HepG2 (cell line): Measurements from ENCODE around the gene PRICKLE2. TPM values are rescaled to one million over a fixed set of nuclear protein-coding genes. Genes with fewer than 3 reads are reported as not detected.

ENCODE experiments used
- ATAC-seq: fragments of 200-7000 bp; cut with Tn5 transposase; 3 replicates; pipeline ENCODE4 v1.9.1; 2020; ENCODE audit warnings: mild to moderate bottlenecking, moderate library complexity
- BruUV-seq: library from RNA; stranded (reverse); fragments of 400-500 nt; replicated peaks from 2 replicates; lab custom pipeline; 2021; lab: Mats Ljungman, UMichigan
- CTCF ChIA-PET: fragments of 300-600 bp; formaldehyde crosslinking; extraction: SDS; loops from one replicate; lab custom pipeline; 2021; ENCODE audit warnings: low total read pairs, inconsistent platforms, low intra/inter-chr PET ratio; lab: Yijun Ruan, JAX
- POLR2A ChIA-PET: fragments of 350-600 bp; sonication (Branson Sonifier 250); formaldehyde crosslinking; loops from one replicate; lab custom pipeline; 2020; ENCODE audit warnings: antibody characterized with exemption, inconsistent platforms; lab: Yijun Ruan, JAX
- DNase-seq: peaks from one replicate; pipeline ENCODE4 v3.0.0-alpha.2; 2015; ENCODE audit warnings: low spot score
- FAIRE-seq: peaks from 3 replicates; lab custom pipeline; 2011; peaks lifted over from hg19 to GRCh38; lab: Jason Lieb, UNC
- H2AFZ ChIP-seq: one replicate; pipeline ENCODE4 v1.6.1; 2011; ENCODE audit warnings: low read length, inconsistent platforms
- H3K27ac ChIP-seq: fragments of 300-600 bp; 3 replicates; pipeline ENCODE4 v1.8.0; 2011; ENCODE audit warnings: mixed run types, mild to moderate bottlenecking, mixed read lengths, low read length, inconsistent platforms; ENCODE audit not compliant: insufficient read depth; ENCODE audit errors: extremely low read length
- H3K27me3 ChIP-seq, 2 experiments: fragments of 200-600 bp in 1 of 2; 2 replicates in 1 of 2; 3 replicates in 1 of 2; pipeline versions ENCODE4 v1.6.0 to v1.8.0; 2011; ENCODE audit warnings: low read length in 2 of 2, mild to moderate bottlenecking in 2 of 2, moderate library complexity in 2 of 2, inconsistent platforms in 1 of 2; ENCODE audit not compliant: insufficient read depth in 2 of 2, control insufficient read depth in 1 of 2
- H3K36me3 ChIP-seq, 2 experiments: fragments of 200-600 bp in 1 of 2; replicated peaks in 1 of 2; 2 replicates in 1 of 2; 3 replicates in 1 of 2; pipeline versions ENCODE4 v1.5.1 to v1.8.0; 2011; ENCODE audit warnings: low read length in 2 of 2, inconsistent platforms in 1 of 2; ENCODE audit not compliant: insufficient read depth in 2 of 2, control insufficient read depth in 1 of 2
- H3K4me1 ChIP-seq: 2 replicates; pipeline ENCODE4 v1.5.1; 2012; ENCODE audit warnings: low read length, inconsistent platforms; ENCODE audit not compliant: insufficient read depth
- H3K4me2 ChIP-seq: 2 replicates; pipeline ENCODE4 v1.6.0; 2011; ENCODE audit warnings: low read depth, low read length, inconsistent platforms
- H3K4me3 ChIP-seq, 3 experiments: fragments of 200-600 bp in 1 of 3; sonication (generic), shearing (Covaris generic) in 1 of 3; replicated peaks in 1 of 3; 2 replicates each; pipeline ENCODE4 v1.5.1; 2011 to 2016; ENCODE audit warnings: low read length in 3 of 3, inconsistent platforms in 2 of 3, low read depth in 2 of 3, mild to moderate bottlenecking in 2 of 3, control low read depth in 1 of 3, mixed read lengths in 1 of 3; ENCODE audit not compliant: insufficient read depth in 1 of 3
- H3K79me2 ChIP-seq: one replicate; pipeline ENCODE4 v1.6.1; 2011; ENCODE audit warnings: low read length, inconsistent platforms; ENCODE audit not compliant: insufficient read depth
- H3K9ac ChIP-seq: 2 replicates; pipeline ENCODE4 v1.6.0; 2011; ENCODE audit warnings: mild to moderate bottlenecking, low read depth, low read length, inconsistent platforms; ENCODE audit not compliant: insufficient read depth
- H3K9me3 ChIP-seq: 2 replicates; pipeline ENCODE4 v1.5.1; 2012; ENCODE audit warnings: mild to moderate bottlenecking, low read length
- H4K20me1 ChIP-seq: 2 replicates; pipeline ENCODE4 v1.6.0; 2011; ENCODE audit warnings: inconsistent platforms, mild to moderate bottlenecking, low read length, moderate library complexity; ENCODE audit not compliant: insufficient read depth
- DZIP1 ChIP-seq: sonication (generic); formaldehyde crosslinking; IDR thresholded peaks from 2 replicates; pipeline ENCODE4 v1.5.0; 2020; ENCODE audit warnings: mild to moderate bottlenecking, missing genetic modification reagents
- HNF4G ChIP-seq, 2 experiments: sonication (generic) in 1 of 2; formaldehyde crosslinking in 1 of 2; IDR thresholded peaks; 2 replicates each; pipeline versions ENCODE4 v1.4.0 to v1.6.1; 2011 to 2020; ENCODE audit warnings: borderline replicate concordance in 2 of 2, low read depth in 2 of 2, mild to moderate bottlenecking in 2 of 2, low read length in 1 of 2, missing genetic modification reagents in 1 of 2, moderate library complexity in 1 of 2
- POGZ ChIP-seq: sonication (generic); formaldehyde crosslinking; IDR thresholded peaks from 2 replicates; pipeline ENCODE4 v1.4.0; 2020; ENCODE audit warnings: mild to moderate bottlenecking, missing genetic modification reagents
- SIN3B ChIP-seq: fragments of 150-350 bp; IDR thresholded peaks from 2 replicates; pipeline ENCODE4 v1.6.1; 2014; ENCODE audit warnings: low read length
- THAP11 ChIP-seq: IDR thresholded peaks from 2 replicates; pipeline ENCODE4 v1.6.1; 2016; ENCODE audit warnings: missing biosample characterization, missing genetic modification reagents
- TSC22D2 ChIP-seq: sonication (generic); formaldehyde crosslinking; IDR thresholded peaks from 2 replicates; pipeline ENCODE4 v1.5.1; 2020; ENCODE audit warnings: missing genetic modification reagents, mild to moderate bottlenecking, borderline replicate concordance
- ZNF138 ChIP-seq: sonication (generic); formaldehyde crosslinking; IDR thresholded peaks from 2 replicates; pipeline ENCODE4 v1.5.0; 2020; ENCODE audit warnings: mild to moderate bottlenecking, low read depth, missing genetic modification reagents
- ZNF530 ChIP-seq: sonication (generic); formaldehyde crosslinking; IDR thresholded peaks from 2 replicates; pipeline ENCODE4 v1.5.0; 2020; ENCODE audit warnings: low read depth, mild to moderate bottlenecking, missing genetic modification reagents
- in situ Hi-C: cut with HindIII; loops from 2 replicates; pipeline ENCODE4 v1.10.0; 2017; ENCODE audit warnings: low pct_unique_long_range_greater_than_20kb; ENCODE audit not compliant: extremely low pct_ligation_motif_present
- intact Hi-C: fragments of 100-400 bp; cut with micrococcal nuclease; formaldehyde crosslinking; loops from one replicate; pipeline ENCODE4 v1.10.0; 2022; ENCODE audit not compliant: unreplicated experiment
- polyA plus RNA-seq, 8 experiments: library from polyadenylated mRNA; depleted of rRNA in 3 of 8; stranded (reverse) in 7 of 8; unstranded in 1 of 8; fragments of >200 nt; fragmentation: Illumina TruSeq in 4 of 8; extraction: Trizol in 4 of 8; gene quantifications; 2 replicates each; pipeline versions ENCODE4 v1.2.1 to v1.2.3, GENCODE V29; 2011 to 2016; ENCODE audit warnings: low read depth in 4 of 8, missing spikeins in 1 of 8, mixed read lengths in 1 of 8; ENCODE audit not compliant: insufficient read depth in 1 of 8
- total RNA-seq, 5 experiments: library from RNA; depleted of rRNA; stranded (reverse); fragments of >200 nt; fragmentation: Illumina TruSeq; extraction: Trizol; gene quantifications; 2 replicates each; pipeline ENCODE4 v1.2.3, GENCODE V29; 2016; ENCODE audit warnings: low read depth in 1 of 5
- TF ChIP-seq, protein P1 (sequence below): conservative IDR thresholded peaks from 2 replicates; pipeline ENCODE4 v1.6.1; 2018; ENCODE audit warnings: missing genetic modification reagents
- TF ChIP-seq, protein P2 (sequence below): sonication (generic); formaldehyde crosslinking; IDR thresholded peaks from 2 replicates; pipeline ENCODE4 v1.5.1; 2020; ENCODE audit warnings: mild to moderate bottlenecking, missing genetic modification reagents, borderline replicate concordance

Gene PRICKLE2
- total and polyA plus RNA-seq, 2 of the 13 experiments (the other 11 are each of a cell fraction or from before 2014, with no cell fraction given), result 0.01 to 0.07 TPM

GRCh38 chr3:64093211-64093610 is 132.1 kb downstream of the PRICKLE2 start:
- H3K27ac ChIP-seq, result no peak overlapping the region
- TF ChIP-seq ZNF138 (no peak), SIN3B (no peak), THAP11 (CRISPR knock-in tag) (no peak), ZNF530 (CRISPR knock-in tag) (no peak), TSC22D2 (no peak), DZIP1 (CRISPR knock-in tag) (no peak), POGZ (CRISPR knock-in tag) (no peak), HNF4G (IDR thresholded peaks at IDR 0.05; ENCODE audit: borderline replicate concordance, low read depth, low read length) (no peak), HNF4G (CRISPR knock-in tag; IDR thresholded peaks at IDR 0.05; ENCODE audit: borderline replicate concordance, low read depth) (no peak)
- TF ChIP-seq, protein P1, sequence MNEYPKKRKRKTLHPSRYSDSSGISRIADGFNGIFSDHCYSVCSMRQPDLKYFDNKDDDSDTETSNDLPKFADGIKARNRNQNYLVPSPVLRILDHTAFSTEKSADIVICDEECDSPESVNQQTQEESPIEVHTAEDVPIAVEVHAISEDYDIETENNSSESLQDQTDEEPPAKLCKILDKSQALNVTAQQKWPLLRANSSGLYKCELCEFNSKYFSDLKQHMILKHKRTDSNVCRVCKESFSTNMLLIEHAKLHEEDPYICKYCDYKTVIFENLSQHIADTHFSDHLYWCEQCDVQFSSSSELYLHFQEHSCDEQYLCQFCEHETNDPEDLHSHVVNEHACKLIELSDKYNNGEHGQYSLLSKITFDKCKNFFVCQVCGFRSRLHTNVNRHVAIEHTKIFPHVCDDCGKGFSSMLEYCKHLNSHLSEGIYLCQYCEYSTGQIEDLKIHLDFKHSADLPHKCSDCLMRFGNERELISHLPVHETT, result no peak
- TF ChIP-seq, protein P2, sequence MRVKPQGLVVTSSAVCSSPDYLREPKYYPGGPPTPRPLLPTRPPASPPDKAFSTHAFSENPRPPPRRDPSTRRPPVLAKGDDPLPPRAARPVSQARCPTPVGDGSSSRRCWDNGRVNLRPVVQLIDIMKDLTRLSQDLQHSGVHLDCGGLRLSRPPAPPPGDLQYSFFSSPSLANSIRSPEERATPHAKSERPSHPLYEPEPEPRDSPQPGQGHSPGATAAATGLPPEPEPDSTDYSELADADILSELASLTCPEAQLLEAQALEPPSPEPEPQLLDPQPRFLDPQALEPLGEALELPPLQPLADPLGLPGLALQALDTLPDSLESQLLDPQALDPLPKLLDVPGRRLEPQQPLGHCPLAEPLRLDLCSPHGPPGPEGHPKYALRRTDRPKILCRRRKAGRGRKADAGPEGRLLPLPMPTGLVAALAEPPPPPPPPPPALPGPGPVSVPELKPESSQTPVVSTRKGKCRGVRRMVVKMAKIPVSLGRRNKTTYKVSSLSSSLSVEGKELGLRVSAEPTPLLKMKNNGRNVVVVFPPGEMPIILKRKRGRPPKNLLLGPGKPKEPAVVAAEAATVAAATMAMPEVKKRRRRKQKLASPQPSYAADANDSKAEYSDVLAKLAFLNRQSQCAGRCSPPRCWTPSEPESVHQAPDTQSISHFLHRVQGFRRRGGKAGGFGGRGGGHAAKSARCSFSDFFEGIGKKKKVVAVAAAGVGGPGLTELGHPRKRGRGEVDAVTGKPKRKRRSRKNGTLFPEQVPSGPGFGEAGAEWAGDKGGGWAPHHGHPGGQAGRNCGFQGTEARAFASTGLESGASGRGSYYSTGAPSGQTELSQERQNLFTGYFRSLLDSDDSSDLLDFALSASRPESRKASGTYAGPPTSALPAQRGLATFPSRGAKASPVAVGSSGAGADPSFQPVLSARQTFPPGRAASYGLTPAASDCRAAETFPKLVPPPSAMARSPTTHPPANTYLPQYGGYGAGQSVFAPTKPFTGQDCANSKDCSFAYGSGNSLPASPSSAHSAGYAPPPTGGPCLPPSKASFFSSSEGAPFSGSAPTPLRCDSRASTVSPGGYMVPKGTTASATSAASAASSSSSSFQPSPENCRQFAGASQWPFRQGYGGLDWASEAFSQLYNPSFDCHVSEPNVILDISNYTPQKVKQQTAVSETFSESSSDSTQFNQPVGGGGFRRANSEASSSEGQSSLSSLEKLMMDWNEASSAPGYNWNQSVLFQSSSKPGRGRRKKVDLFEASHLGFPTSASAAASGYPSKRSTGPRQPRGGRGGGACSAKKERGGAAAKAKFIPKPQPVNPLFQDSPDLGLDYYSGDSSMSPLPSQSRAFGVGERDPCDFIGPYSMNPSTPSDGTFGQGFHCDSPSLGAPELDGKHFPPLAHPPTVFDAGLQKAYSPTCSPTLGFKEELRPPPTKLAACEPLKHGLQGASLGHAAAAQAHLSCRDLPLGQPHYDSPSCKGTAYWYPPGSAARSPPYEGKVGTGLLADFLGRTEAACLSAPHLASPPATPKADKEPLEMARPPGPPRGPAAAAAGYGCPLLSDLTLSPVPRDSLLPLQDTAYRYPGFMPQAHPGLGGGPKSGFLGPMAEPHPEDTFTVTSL (CRISPR knock-in tag), result no peak

More at GRCh38 chr3:64093211-64093610, 132.1 kb downstream of the PRICKLE2 start:
- H4K20me1 ChIP-seq, result no peaks in the 10 kb centered on the region
- no peak overlapping the region for H3K9ac ChIP-seq
- H3K9me3 ChIP-seq, result no peaks in the 10 kb centered on the region
- FAIRE-seq, result no peak
- in situ Hi-C loops, result no loop called here
- H3K4me1 ChIP-seq, result no peaks in the 10 kb centered on the region
- intact Hi-C loops, result no loop called here
- ChIA-PET CTCF (no interaction called here), POLR2A (no interaction called here)
- H2AFZ ChIP-seq, result no peak overlapping the region
- no peaks in the 10 kb centered on the region for H3K27me3 ChIP-seq
- BruUV-seq, result no TSS peak
- DNase-seq, result no peak
- H3K4me3 ChIP-seq, result no peak overlapping the region
- no peaks in the 10 kb centered on the region for H3K36me3 ChIP-seq
- no peaks in the 10 kb centered on the region for H3K79me2 ChIP-seq
- no peak for ATAC-seq
- no peak overlapping the region for H3K4me2 ChIP-seq
